Hippocampal formation (tissue), 2 donors: ENCODE data around the gene TPD52L1.
A peak's percentile ranks its signal among the peaks of the same experiment; 100 is the strongest.

Experiments used
- DNase-seq, 2 donors: peaks; one replicate each; lab custom pipeline; 2025; lab: John Stamatoyannopoulos, UW

Gene TPD52L1

GRCh38 chr6:125182237-125183008 lies 28.9 kb downstream of the TPD52L1 start:
- no peak for DNase-seq

DNA sequence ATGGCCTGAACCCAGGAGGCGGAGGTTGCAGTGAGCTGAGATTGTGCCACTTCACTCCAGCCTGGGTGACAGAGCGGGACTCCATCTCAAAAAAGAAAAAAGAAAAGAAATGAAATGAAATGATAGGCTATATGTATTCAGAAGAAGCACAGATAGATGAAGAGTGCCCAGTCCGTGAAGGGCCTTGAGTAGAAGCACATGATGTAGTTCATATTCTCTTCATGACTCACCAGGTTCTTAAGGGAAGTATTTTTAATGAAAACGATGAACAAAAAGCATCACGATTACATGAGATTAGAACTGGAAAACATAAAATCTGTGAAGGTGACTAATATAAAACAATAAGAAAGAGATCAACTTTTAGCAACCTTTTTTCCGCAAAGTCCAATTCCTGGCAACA lies 29.8 kb downstream of the TPD52L1 start:
- DNase-seq, result no peak

DNA sequence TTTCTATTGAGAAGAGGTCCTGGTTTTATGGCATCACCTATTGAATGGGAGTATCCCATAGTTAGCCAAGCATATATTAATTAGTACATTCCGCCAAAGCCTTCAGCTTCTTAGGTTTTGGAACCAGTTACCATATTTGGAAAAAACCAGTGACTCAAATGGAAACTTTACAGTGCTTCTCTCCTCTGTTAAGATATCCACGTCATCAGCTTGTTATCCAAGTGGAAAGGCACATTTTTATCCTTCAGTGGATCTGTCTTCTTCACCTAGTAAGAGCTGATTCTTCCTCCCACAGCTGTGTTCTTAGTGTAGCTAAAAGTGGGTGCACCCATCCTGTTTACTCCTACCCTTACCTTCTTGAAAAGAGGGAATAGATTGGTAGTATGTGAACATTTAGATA lies 34.5 kb downstream of the TPD52L1 start:
- DNase-seq, result no peak

DNA sequence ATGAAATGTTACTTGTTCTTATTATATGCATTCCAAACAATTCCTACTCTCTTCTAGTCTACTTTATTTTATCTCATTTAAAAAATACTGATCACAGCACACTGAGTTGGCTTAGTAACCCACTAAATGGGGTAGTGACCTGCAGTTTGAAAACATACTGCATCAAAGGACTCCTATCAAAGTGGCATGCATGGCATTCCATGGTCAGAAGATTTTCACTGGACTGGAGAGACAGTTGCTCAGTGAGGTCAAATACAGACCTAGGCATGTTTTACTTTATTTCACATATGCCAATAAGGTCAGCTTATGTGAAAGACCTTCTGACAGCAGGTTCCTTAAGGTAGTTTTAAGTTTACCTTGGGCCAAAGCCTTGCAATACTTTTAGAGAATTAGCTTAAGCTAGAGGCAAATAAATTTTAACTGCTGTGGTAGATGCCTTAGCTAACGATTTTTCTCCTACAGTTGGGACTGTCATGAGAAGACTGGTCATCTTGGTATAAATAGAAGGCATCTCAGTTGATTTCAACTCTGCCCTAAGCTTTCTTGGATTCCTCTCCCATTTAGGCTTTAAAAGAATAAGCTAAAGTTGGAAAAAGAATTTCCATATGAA lies 35.1 kb downstream of the TPD52L1 start:
- no peak for DNase-seq

- DNase-seq, result no peak
Measured at GRCh38 chr6:125189494-125189893, 35.9 kb downstream of the TPD52L1 start.

- no peak for DNase-seq
Measured at GRCh38 chr6:125190667-125191066, 37.1 kb downstream of the TPD52L1 start.

DNA sequence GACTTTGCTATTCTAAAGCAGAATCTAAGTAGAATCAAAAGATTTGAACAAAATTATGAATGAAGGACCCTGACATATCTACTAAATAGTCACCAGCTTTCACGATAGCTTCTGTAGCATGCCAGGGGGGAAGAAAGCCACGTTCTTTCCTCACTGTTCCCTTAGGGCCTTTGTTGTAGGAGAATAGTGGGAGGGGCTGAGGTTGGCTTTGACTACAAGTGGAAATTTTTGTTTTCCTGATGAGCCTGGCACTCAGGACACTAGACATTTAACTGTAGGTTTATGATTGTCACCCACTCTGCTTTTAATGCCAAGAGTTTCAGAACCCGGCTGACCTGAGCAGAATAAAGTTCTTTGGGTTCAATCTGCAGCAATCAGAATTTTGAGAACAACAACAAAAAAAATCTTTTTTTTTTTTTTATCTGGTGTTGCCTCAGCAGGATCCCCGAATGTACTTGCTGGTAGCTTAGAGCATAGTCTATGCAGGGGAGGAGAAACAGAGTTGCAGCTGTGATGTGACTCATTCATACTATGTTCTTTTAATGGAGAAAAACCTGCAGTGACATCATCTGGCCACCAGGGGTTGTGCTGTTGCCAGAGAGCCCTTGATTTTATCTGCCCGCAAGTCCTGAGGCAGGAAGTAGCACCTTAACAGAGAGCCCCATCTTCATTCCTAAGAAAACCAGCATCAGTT lies 38.5 kb downstream of the TPD52L1 start:
- DNase-seq, result peak in 1 of 2 donors; percentile 28

GRCh38 chr6:125192610-125192930 lies 39.0 kb downstream of the TPD52L1 start:
- no peak for DNase-seq

DNA sequence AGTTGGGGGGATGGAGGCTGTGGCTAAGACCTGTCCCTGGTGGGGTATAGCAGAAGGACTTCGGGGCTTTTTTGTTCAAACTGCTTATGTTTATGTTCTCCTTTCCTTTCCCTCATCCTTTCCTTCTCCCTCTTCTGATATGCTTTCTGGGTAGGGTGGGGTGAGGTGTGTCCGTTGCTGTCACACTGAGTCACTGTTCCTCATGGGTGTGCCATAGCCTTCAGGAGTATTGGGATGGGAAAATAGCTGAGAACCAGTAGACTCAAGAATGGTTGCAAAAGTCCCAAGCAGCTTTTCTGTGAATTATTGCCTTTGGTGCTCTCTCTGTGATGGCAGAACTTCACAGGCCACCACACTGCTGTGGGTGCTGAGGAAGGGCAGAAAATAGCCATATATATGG lies 39.6 kb downstream of the TPD52L1 start:
- DNase-seq, result no peak

DNA sequence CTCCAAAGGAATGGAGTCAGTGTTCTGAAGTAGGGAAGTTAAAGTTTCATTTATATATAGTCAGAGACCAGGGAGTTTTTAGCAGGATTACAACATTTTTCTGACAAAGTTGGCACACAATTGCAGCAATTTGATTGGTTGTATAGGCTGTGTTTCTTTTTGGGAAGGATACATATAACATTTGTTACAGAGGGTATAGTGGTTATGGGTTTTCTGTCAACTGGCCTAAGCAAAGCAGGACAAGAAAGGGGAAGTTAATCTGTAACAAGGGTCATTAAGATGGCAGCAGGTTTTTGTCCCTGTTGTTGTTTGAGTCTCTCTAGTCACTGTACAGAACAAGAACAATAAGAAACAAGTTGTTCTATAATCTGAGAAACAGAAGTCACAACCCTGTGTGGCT lies 41.4 kb downstream of the TPD52L1 start:
- DNase-seq, result no peak

DNA sequence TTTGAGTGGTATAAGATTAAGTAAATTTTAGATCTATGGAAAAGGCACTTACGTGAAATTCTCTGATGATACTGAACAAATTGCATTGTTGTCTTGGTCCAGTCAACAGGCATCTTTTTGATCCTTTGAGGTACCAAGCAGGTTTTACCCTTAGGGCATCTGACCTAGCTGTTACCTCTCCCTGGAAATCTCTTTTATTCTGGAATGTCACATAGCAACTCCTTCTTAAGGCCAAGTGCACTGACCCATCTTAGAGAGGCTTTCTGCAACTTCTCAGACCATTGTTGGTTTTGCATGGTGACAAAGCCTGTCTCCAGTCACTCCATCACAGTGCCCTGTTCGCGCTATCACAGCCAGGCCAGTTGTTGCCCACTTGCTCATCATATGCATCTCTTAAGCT lies 42.0 kb downstream of the TPD52L1 start:
- no peak for DNase-seq

- no peak for DNase-seq
Measured at GRCh38 chr6:125196613-125197012, 43.0 kb downstream of the TPD52L1 start.

DNA sequence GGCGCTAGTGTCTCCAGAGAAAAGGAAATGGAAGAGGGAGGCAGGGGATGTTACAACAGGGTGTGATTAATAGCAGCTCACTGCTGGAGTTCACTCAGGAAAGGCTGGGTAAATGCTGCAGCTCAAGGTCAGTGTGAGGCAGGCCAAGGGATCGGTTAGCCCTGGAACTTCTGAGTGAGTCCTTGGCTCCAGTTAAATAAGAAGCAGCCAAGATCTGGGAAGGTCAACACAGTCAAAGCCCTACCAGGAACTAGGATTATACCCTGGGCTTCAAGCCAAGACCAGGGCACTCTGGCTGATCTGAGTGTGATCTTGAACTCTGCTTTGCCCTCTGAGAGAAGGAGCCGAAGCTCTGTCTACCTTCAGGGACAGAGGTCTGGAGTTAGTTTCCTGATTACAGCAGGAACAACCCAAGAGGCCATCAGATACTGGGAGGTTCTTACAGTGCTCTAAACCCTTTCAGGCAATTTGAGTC lies 44.3 kb downstream of the TPD52L1 start:
- peak in 1 of 2 donors; percentile 25 for DNase-seq

DNA sequence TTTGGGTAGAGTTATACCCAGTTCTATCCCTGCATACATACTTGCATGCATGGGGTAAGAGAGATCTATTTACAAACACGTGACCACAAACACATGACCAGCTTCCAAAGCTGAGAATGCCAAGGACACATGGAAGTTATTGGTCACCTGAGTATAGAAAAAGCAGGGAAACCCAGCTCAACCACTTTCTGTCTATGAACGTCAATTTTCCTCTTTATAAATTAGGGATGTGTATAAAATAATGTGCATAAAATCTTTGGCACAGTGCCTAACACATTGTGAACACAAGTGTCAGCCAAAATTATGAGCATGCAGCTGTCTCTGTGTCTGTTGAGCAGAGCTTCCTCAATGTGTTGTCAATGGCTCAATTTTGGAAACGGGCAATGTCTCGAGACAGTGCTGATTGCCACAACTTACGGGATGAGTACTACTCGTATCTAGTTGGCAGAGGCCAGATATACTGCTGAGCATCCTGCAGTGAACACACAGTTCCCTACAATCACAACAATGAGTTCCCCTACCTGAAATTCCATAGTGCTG lies 44.9 kb downstream of the TPD52L1 start:
- no peak for DNase-seq

DNA sequence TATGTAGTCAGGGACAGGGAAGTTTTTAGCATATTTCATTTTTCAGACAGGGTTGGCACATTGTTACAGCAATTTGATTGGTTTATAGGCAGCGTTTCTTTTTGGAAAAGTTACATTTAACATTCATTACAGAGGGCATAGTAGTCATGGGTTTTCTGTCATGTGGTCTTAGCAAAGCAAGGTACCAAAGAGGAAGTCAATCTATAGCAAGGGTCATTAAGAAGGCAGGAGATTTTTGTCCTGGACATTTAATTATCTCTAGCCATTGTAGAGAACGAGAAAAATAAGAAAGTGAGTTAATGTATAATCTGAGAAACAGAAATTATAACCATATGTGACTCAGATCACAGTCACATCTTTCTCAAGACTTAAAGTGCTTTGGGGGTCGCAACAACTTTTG lies 47.4 kb downstream of the TPD52L1 start:
- DNase-seq, result no peak

GRCh38 chr6:125201961-125202729 lies 48.6 kb downstream of the TPD52L1 start:
- DNase-seq, result peak in 1 of 2 donors; percentile 31

- DNase-seq, result no peak
Measured at GRCh38 chr6:125203395-125203794, 49.8 kb downstream of the TPD52L1 start.

GRCh38 chr6:125205931-125206330 lies 52.4 kb downstream of the TPD52L1 start:
- no peak for DNase-seq

DNA sequence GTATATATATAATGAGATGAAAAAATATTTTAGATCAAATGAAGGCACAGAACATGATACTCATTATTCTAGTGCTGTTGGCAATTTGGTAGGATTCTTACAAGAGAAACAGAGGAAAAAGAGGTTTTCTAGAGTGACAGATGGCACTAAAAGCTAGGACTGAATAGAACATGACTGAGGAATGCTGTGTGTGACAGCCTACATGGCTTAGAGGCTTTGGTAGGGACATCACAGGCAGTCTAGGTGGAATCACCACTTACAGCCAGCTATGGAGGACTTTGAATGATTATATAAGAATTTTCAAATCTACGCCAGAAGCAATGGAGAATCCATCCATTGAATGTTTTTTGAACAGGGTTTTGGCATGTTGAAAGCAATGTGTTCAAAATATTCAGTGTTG lies 52.8 kb downstream of the TPD52L1 start:
- DNase-seq, result no peak

GRCh38 chr6:125207956-125208355 lies 54.4 kb downstream of the TPD52L1 start:
- no peak for DNase-seq

DNA sequence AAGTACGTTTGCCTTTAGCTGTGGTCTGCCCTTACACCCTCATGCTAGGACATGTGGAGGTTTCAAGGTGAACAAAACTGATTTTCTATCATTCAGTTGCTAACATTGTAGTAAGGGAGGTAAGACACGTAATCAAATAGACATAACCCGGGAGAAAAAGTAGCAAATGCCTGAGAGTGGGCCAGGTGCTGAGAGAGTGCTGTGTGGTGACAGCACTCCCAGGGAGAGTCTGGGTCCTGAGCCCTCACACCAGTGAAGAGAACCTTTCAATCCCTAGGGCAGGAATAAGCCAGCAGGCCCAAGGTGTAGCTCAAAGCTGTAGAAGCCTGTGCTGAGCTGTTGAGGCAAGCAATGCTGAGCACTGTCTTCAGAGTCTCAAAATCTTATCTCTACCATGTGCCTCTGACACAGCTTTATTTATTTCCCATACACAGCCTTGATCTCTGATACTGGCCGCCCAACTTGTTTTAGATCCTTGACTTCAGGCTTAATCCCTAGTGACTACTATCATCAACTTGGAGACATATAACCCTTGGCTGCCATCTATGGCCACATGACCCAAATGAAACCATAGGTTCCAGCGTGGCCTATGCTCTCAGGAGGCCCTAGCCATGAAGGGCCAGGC lies 55.2 kb downstream of the TPD52L1 start:
- DNase-seq, result no peak

DNA sequence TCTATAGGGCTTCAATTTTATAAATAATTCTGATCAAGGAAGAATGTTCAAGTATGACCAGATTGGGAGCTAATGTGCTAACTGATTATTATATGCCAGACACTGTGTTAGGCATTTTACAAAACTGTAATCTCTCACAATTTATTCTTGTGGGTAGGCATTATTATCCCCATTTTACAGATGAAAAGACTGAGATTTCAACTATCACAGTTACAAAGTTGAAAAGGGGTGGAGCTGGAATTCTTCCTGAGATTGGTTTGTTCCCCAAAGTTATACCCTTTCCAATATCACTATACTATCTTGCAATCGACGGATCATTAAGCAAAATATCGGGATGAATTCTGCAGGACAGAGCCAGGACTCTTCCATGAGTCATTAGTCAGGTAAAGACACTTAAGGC lies 57.1 kb downstream of the TPD52L1 start:
- DNase-seq, result no peak
